Heart left ventricle (tissue), 16 donors: ENCODE measurements around the gene C4orf51. TPM values are rescaled to one million over a fixed set of nuclear protein-coding genes. Genes with fewer than 3 reads are reported as not detected.

Experiments
- ATAC-seq, 4 donors: fragments of 200-7000 bp; cut with Tn5 transposase; one replicate each; pipeline ENCODE4 v1.9.1; 2020 to 2022; ENCODE audit warnings: moderate library complexity in 4 of 4, mild to moderate bottlenecking in 3 of 4, moderate number of reproducible peaks in 1 of 4
- DNase-seq, 5 donors: peaks; one replicate each; pipeline ENCODE4 v3.0.0-alpha.2; 2020
- H3K27ac ChIP-seq, 12 donors: fragments of 200-600 bp; sonication (generic) in 4 of 12; one replicate each; pipeline versions ENCODE4 v1.5.0 to v1.8.0; 2016 to 2022; ENCODE audit warnings: mild to moderate bottlenecking in 2 of 12
- H3K27me3 ChIP-seq, 9 donors: fragments of 200-600 bp; sonication (generic) in 2 of 9; one replicate each; pipeline versions ENCODE4 v1.5.1 to v1.8.0; 2016 to 2022; ENCODE audit warnings: mild to moderate bottlenecking in 3 of 9
- H3K36me3 ChIP-seq, 9 donors: fragments of 200-600 bp; sonication (generic) in 2 of 9; one replicate each; pipeline versions ENCODE4 v1.5.0 to v1.8.0; 2018 to 2022; ENCODE audit warnings: mild to moderate bottlenecking in 2 of 9
- H3K4me1 ChIP-seq, 12 donors: fragments of 200-600 bp; sonication (generic) in 4 of 12; one replicate each; pipeline versions ENCODE4 v1.5.0 to v1.8.0; 2016 to 2022; ENCODE audit warnings: mild to moderate bottlenecking in 3 of 12
- H3K4me3 ChIP-seq, 12 donors: fragments of 200-600 bp; sonication (generic) in 4 of 12; one replicate each; pipeline versions ENCODE4 v1.5.0 to v1.8.0; 2017 to 2022; ENCODE audit warnings: mild to moderate bottlenecking in 9 of 12, moderate library complexity in 4 of 12
- H3K9me3 ChIP-seq, 12 donors: fragments of 200-600 bp; sonication (generic) in 4 of 12; one replicate each; pipeline versions ENCODE4 v1.5.0 to v1.8.0; 2016 to 2022; ENCODE audit warnings: mild to moderate bottlenecking in 1 of 12
- CTCF ChIP-seq, 12 donors: fragments of 200-600 bp; sonication (generic) in 4 of 12; IDR thresholded peaks; one replicate each; pipeline versions ENCODE4 v1.5.0 to v1.8.0; 2018 to 2022; ENCODE audit warnings: antibody characterized with exemption in 12 of 12, mild to moderate bottlenecking in 5 of 12
- POLR2A ChIP-seq, 2 donors: fragments of 450-650 bp; IDR thresholded peaks; one replicate each; pipeline ENCODE4 v1.6.1; 2017; ENCODE audit warnings: antibody characterized with exemption in 2 of 2, mild to moderate bottlenecking in 2 of 2, moderate library complexity in 2 of 2
- WGBS, 4 donors: extraction: QIAGEN DNeasy Blood & Tissue Kit in 2 of 4; methylation state at CpG; one replicate each; pipeline versions ENCODE4 v1.1.5 to v1.1.7; 2013 to 2018; 5-methylcytosine and 5-hydroxymethylcytosine counted together
- intact Hi-C, 10 donors: fragments of 100-400 bp; cut with DNase I; formaldehyde crosslinking; loops; one replicate each; pipeline versions ENCODE4 v1.11.1 to v1.14.2; 2022
- polyA plus RNA-seq, 2 donors: library from polyadenylated mRNA; stranded (reverse); fragments of 200-250 nt; gene quantifications; one replicate each; pipeline ENCODE4 v1.2.3, GENCODE V29; 2013
- total RNA-seq, 9 donors: library from RNA; depleted of rRNA in 2 of 9; stranded (reverse); fragments of >200 nt in 2 of 9; fragmentation: NEBNext Ultra II Directional in 3 of 9; extraction: Animal tissue kit (Norgen Biotek cat#: 25700) in 3 of 9; gene quantifications; one replicate each; pipeline versions ENCODE4 v1.1.0 to v1.2.4, GENCODE V29; 2016 to 2023
- donor health status: ischemic (EF 13 %, LVEDD 7.1; RV severe dilation, severe dysfunction).
- donor health status: healthy with polysubstance abuse.
- donor health status: DM: no; HTN: yes; CAD: no.
- donor health status: DM: no; HTN: no; CAD: no.
- donor health status: ischemic (EF 25% LVEDD 6.9; RV normal size, moderate dysfunction).
- donor health status: ischemic (EF 25% LVEDD 5.7; RV mildly dilated, moderate dysfunction).
- donor health status: healthy.
- donor health status: DM: yes; HTN: yes; CAD: no.
- donor health status: ischemic (EF 35%, LVEDD 5.7; RV mildly dilated, moderate dysfunction).
- donor health status: nonischemic (EF 11% LVEDD 7.7; RV severe dilation, severe dysfunction).
- donor health status: DM: yes; HTN: yes; CAD: no.
- donor health status: PGD.
- donor health status: ischemic (EF 29% LVEDD 5.4; RV normal size, mild dysfunction).
- donor health status: nonischemic (EF 23%, LVEDD 6.1; RV moderate dilation, normal function).

The C4orf51 gene
- total and polyA plus RNA-seq, 11 donors: not detected

- intact Hi-C loops: loop anchor here in 1 of 10 donors (10.0 kb wide), 1 partner anchor 252 kb away; no protein-coding TSS in a partner anchor
- peaks cover 0 to 11% (median 4%) of the 10 kb centered on the region in 12 donors for H3K4me1 ChIP-seq
- TF ChIP-seq POLR2A (IDR thresholded peaks at IDR 0.05) (no peak), CTCF (IDR thresholded peaks at IDR 0.05) (no peak)
- H3K27me3 ChIP-seq: no peaks in the 10 kb centered on the region
- no peak overlapping the region for H3K4me3 ChIP-seq
- H3K27ac ChIP-seq: no peak overlapping the region
- no peaks in the 10 kb centered on the region for H3K9me3 ChIP-seq
- H3K36me3 ChIP-seq: peaks cover 0 to 66% (median 9%) of the 10 kb centered on the region in 9 donors
- no peak for DNase-seq
- no peak for ATAC-seq
- 89 to 93% (median 91%) methylated on average over 1 of the region's 1 CpG for WGBS, 4 donors
Observed at GRCh38 chr4:145643295-145643694, 36.7 kb upstream of the C4orf51 start.

GRCh38 chr4:145644699-145645098, 35.2 kb upstream of the C4orf51 start:
- Histone ChIP-seq H3K27me3 (no peaks in the 10 kb centered on the region), H3K9me3 (no peaks in the 10 kb centered on the region), H3K27ac (no peak overlapping the region), H3K4me3 (no peak overlapping the region), H3K36me3 (peaks cover 0 to 61% (median 3%) of the 10 kb centered on the region in 9 donors), H3K4me1 (peaks cover 0 to 9% (median 4%) of the 10 kb centered on the region in 12 donors)
- DNase-seq: no peak
- intact Hi-C loops: loop anchor here in 1 of 10 donors (10.0 kb wide), 1 partner anchor 250 kb away; no protein-coding TSS in a partner anchor
- ATAC-seq: no peak
- peak in 3 of 12 donors; percentile 7 to 16 (median 14) for TF ChIP-seq CTCF (IDR thresholded peaks at IDR 0.05)
- TF ChIP-seq POLR2A (IDR thresholded peaks at IDR 0.05): no peak
- WGBS, 4 donors: 92 to 97% (median 97%) methylated on average over 3 of the region's 3 CpGs

GRCh38 chr4:145656156-145656555, 23.8 kb upstream of the C4orf51 start:
- Histone ChIP-seq H3K27ac (no peak overlapping the region), H3K36me3 (peaks cover 0 to 61% (median 34%) of the 10 kb centered on the region in 9 donors), H3K4me3 (no peak overlapping the region), H3K27me3 (no peaks in the 10 kb centered on the region), H3K9me3 (peaks cover 0 to 5% (median 0%) of the 10 kb centered on the region in 12 donors), H3K4me1 (no peaks in the 10 kb centered on the region)
- DNase-seq (no peak), ATAC-seq (no peak)
- TF ChIP-seq POLR2A (IDR thresholded peaks at IDR 0.05) (no peak), CTCF (IDR thresholded peaks at IDR 0.05) (no peak)
- intact Hi-C loops: no loop called here
- 87 to 98% (median 90%) methylated on average over 1 of the region's 1 CpG for WGBS, 4 donors

GRCh38 chr4:145660064-145660463, 19.9 kb upstream of the C4orf51 start:
- Histone ChIP-seq H3K27ac (no peak overlapping the region), H3K27me3 (no peaks in the 10 kb centered on the region), H3K36me3 (peaks cover 0 to 30% (median 18%) of the 10 kb centered on the region in 9 donors), H3K4me1 (peaks cover 0 to 7% (median 0%) of the 10 kb centered on the region in 12 donors), H3K4me3 (no peak overlapping the region), H3K9me3 (peaks cover 0 to 5% (median 0%) of the 10 kb centered on the region in 12 donors)
- intact Hi-C loops: loop anchor here in 1 of 10 donors (2.0 kb wide), 1 partner anchor 13 kb away; no protein-coding TSS in a partner anchor
- ATAC-seq (no peak), DNase-seq (no peak)
- 93 to 98% (median 95%) methylated on average over 3 of the region's 3 CpGs for WGBS, 4 donors
- TF ChIP-seq CTCF (IDR thresholded peaks at IDR 0.05): no peak
- TF ChIP-seq POLR2A (IDR thresholded peaks at IDR 0.05): no peak
